Dedifferentiated amniotic fluid mesenchymal stem cell (primary cell): ENCODE measurements around the gene TNFAIP2.
"Not testable (repeated sequence)": the region's sequence is repeated elsewhere in the genome, so short reads cannot be mapped to it uniquely, and the experiment has no call there.

Source experiments
- DNase-seq: peaks from one replicate; pipeline ENCODE4 v3.0.0-alpha.2; 2016; ENCODE audit errors: extremely low spot score

The TNFAIP2 gene

DNA sequence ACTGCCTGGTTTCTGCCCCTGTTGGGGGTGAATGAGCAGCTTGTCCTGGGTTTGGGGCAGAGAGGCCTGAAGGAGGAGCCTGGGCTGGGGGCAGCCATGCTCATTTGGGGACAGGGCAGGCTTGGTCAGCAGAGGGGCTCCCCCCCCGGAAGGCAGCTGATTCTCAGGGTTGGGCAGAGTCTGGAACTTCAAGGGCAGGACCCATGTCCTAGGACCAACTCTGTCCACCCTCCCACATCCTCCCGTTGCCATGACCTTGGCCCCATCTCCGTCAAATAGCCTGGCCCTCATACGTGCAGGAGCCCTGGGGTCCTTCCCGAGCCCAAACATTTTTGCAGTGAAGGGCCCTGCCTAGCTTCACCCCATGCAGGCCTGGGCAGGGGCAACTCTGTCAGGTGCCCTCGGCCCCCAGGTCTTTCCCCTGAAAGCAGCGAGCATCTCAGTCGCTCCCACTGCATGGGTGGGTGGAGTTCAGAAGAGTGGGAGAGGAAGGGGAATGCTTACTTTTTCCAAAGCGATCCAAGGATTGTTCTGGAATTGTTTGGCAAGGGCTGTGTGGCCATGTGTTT is 32.6 kb downstream of the TNFAIP2 start:
- DNase-seq, result no peak

DNA sequence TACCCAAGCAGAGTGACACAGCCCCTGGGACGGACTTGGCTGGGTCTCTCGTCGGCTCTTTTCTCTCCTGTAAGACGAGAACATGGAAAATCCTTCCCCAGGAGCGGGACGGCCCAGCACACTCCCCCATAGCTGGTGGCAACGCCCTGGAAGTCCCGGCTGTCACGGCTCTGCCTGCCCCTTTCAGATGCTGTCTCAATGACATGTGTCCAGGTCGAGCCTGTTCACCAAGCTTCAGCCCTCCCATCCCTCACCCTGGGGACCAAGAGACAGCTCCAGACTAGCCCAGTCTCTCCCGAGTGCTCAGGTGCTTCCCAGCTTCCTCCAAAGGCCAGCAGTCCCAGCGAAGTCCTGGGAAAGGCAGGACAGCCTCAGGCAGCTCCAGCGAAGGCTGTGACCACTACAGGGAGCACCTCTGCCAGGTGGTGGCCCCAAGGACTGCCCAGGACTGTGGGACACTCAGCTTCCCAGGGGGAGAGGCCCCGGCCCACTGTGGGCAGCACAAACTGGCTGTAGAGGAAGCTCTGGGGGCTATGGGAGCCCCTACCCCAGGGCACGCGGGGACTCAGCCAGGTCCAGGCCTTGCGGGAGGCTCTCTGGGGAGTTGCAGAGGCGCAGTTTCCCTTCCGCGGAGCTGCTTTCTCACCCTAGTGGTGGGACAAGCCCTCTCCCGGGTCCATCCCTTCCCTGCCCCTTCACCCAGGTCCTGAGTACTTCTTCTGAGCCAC is 33.6 kb downstream of the TNFAIP2 start:
- no peak for DNase-seq

DNA sequence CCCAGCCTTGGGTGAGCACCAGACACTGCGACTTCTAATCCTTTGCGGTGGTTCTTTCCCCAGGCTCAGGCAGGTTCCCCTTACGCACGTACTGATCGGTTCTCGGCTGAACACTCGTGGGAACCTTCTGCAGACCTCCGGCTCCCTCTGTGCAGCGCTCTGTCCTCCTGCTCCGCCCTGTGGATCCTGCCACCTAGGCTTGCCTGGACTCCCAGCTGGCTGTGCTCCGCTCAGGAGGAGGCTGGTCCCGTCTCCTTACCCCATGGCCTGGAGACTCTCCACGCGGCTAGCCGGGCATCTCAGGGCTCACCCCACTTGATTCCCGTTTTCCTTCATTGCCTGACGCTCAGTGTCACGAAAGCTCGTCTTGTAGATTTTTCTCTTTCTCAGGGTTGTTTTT is 34.7 kb downstream of the TNFAIP2 start:
- no peak for DNase-seq

DNA sequence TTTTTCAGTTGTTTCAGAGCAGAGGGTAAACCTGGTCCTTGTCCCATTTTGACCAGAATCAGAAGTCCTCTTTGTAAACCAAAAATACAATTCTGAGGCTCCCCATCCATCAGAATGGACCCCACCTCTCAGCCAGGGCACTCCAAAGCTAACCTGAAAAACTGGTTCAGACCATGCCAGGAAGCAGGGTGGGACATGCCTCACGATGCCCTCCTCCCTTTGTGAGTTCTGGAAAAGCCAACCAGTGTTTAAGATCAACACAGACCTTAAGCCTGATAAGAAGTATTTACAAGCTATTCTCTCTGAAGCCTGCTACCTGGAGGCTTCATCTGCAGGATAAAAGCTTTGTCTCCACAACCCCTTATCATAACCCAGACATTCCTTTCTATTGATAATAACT is 35.4 kb downstream of the TNFAIP2 start:
- no peak for DNase-seq

DNA sequence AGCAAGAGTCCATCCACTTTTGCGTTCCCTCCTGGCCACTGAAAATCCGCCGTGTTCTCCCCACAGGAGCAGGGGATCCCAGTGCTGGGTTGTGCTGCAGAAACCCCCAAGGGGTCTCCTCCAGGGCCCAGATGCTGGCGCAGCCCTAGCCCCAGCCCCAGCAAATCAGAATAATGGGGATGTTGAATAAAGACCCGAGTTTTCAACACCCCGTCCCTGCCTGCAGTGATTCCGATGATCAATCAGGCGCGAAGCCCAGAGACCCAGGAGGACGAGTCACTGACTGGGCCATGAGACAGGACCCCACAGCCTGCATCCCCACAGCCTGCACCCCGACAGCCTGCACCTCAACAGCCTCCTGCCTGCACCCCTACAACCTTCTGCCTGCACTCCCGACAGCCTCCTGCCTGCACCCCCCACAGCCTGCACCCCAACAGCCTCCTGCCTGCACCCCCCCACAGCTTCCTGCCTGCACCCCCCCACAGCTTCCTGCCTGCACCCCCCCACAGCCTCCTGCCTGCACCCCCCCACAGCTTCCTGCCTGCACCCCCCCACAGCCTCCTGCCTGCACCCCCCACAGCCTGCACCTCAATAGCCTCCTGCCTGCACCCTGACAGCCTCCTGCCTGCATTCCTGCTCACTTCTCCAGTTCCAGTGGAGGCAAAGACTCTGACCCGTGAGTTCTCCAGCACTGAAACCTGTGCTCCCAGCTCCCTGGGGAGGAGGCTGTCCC is 37.2 kb downstream of the TNFAIP2 start:
- DNase-seq, result no peak

DNA sequence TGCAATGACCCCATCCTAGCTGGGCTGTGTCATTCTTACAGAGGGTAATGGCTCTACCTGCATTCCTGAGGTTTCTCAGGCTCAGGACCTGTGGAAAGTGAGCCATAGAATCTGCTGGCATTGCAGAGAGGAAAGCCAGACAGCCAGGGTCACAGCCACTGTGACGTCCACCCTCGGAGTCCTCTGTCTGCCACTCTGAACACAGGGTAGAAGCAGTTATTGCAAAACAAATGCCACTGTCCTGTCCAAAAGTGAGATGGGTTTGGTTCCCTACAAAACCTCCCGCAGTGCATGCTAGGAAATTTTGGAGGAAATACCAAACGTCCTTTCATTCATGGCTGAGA is 37.8 kb downstream of the TNFAIP2 start:
- no peak for DNase-seq

DNA sequence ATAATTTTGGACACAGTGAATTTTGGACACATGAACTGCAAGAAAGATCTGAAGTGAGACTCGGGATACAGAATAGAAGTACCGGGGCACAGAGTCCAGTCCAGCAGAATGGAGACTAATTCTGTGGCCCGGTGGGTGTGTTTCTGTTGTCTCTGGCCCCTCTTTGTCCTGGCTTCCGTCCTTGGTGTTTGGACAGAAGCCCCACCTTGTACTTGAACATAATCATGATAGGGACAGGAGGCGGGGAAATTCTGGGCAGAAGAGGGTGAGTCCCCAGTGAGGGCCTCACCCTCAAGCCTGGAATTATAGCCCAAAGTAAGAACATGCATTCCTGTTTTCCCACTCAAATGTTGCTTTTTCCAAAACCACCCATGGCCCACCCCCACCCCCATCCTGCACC is 39.9 kb downstream of the TNFAIP2 start:
- DNase-seq, result no peak

DNA sequence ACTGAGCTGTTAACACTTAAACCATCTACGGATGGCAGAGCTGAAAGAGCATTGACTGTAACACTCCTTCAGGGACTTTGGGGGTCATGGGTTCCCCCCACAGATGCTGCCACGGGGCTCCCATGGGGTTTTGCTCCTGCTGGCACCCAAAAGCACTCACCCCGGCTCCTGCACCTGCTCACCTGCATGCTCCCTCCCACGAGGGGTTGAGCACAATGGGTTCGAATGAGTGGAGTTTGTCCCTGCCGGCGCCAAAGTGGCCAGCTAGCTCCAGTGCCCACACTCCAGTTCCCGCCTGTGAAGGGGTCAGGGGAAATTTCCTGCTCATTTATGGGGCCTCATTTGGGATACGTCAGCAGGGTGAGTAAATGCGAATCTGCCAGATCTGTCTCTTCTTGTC is 40.7 kb downstream of the TNFAIP2 start:
- DNase-seq, result no peak

DNA sequence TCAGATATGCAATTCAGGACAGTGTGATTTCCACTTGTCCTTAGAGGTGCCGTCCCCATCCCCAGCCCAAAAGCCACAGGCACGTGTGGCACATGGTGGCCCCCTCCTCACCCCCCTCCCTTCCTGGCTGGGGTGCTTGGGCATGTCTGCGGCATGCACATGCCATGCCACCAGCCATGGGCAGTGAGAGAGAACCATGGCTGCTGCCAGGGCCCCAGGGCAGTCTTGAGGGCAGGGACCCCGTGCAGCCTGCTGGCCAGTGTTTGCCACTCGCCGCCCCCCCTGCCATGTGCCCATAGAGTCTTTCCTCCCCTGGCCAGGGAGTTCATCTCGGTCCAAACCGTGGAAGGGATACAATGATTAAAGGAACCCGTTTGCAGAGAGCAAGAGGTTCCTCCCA is 41.5 kb downstream of the TNFAIP2 start:
- no peak for DNase-seq

DNA sequence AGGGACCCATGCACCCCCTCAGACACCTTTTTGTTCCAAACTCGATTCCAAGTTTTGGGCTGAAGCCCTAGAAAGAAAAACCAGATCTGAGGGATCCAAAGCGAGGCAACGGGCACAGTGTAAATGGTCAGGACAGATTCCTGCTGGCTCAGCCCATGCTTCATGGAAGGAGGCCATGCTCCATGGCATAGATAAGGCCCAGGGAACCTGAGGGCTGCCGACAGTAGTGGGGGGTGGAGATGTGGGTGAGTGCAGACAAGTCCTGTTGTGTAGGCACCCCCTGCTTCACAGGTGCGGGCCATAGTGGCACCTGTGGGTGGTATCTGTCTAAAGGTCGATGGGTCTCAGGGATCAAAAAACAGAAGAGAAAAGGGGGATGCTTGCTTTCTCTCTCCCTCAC is 42.1 kb downstream of the TNFAIP2 start:
- DNase-seq, result no peak

DNA sequence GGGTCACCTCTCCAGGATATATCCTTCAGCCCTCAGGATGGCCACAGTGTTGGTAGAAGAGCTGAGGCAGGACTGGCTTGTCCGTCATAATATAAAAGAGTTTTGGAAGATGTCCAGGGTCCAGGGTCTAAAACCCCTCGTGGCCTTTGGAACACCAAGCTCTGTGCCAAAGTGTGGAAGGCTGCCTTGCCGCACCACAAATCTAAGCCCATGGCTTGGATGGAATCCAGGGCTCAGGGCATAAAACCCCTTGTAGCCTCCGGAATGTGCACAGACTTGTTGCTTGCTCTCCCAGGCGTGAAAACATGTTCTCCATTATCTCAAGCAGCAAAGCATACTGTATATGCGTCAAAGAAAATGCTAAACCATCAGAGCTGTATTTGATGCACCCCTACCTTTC is 46.7 kb downstream of the TNFAIP2 start:
- no peak for DNase-seq

DNA sequence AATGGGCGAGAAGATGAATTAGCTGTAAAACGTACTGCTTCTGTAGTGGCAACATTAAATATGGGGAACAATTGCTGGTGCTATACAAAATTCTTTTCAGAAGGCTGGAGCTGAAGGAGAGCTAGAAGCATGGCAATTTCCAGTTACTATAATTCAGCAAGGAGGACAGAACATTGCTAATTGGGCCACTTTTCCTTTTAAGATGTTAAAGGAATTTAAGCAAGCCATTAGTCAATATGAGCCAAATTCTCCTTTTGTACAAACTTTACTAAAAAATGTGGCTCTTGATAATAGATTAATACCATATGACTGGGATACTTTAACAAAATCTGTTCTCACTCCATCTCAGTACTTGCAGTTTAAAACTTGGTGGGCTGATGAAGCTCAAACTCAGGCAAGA is 47.9 kb downstream of the TNFAIP2 start:
- DNase-seq, result not testable (repeated sequence)

DNA sequence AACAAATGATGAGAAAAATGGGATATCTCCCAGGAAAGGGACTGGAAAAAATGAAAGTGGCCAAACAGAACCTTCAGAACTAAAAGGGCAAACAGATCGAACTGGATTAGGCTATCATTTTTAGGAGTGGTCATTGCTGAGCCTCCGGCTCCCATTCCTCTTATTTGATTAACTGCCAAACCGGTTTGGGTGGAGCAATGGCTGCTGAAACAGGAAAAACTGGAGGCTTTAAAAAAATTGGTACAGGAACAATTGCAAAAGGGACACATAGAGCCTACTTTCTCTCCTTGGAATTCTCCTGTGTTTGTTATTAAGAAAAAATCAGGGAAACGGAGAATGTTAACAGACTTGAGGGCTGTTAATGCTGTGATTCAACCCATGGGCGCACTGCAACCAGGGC is 49.7 kb downstream of the TNFAIP2 start:
- DNase-seq, result no peak

DNA sequence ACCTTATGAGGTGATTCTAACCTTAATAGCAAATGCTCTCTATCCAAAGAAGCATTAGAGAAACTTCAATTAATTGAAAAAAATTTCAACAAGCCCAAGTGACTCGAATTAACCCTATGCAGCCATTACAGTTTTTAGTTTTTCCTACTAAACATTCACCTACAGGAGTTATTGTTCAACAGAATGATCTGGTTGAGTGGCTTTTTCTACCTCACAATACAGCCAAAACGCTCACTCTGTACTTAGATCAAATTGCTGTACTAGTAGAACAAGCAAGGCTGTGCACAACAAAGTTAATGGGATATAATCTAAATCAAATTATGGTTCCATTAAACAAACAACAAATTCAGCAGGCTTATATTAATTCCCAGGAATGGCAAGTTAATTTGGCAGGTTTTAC is 50.6 kb downstream of the TNFAIP2 start:
- DNase-seq, result not testable (repeated sequence)

DNA sequence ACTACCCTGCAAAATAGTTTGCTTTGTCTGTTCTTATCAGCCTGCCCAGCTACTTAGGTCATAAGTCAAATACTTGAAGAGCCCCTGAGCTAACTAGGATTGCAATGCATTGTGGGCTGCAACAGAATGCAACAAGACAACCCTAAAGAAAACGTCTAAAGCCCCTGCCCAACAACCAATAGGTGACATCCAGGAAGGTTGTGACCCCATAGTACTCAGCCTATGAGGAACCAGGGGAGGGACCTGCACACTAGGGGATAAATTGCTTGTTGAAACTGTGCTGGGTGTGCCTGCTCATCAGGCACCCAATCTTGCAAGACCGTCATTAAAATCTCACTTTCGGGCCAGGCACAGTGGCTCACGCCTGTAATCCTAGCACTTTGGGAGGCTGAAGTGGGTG is 52.9 kb downstream of the TNFAIP2 start:
- not testable (repeated sequence) for DNase-seq

DNA sequence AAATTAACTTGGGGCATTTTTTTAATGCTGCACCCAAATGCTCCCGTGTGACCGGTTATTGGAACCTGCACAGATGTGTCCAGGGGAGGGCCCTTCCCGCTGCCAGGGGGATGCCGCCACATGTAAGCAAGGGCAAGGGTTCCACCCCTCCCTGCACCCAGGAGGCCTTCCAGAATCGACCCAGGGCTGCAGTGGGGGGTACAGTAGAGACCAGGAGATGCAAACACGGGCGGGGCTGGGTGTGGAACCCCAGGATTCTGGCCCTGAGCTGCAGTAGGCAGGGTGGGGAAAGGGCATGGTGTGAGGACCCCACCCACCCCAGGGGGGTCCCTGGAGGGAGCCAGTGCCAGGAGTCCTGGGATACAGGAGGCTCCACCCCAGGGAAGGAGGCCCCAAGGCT is 54.1 kb downstream of the TNFAIP2 start:
- no peak for DNase-seq

DNA sequence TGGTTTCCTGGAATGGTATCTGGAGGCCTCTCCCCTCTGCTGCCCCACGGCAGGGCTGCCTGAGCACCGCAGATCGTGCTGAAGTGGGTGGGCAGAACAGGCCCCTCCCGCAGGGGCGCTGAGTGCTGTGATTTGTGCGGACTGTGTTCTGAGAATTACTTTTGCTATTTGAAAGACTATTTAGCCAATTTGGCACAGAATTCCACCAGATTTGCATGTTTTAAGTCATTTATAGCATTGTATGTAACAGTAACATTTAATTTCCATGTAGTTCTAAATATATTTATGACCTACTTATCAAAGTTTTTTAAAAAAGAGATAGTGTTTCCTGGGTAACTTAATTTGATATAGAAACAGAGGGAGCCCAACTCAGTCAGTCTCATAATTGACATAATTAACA is 55.3 kb downstream of the TNFAIP2 start:
- DNase-seq, result no peak

DNA sequence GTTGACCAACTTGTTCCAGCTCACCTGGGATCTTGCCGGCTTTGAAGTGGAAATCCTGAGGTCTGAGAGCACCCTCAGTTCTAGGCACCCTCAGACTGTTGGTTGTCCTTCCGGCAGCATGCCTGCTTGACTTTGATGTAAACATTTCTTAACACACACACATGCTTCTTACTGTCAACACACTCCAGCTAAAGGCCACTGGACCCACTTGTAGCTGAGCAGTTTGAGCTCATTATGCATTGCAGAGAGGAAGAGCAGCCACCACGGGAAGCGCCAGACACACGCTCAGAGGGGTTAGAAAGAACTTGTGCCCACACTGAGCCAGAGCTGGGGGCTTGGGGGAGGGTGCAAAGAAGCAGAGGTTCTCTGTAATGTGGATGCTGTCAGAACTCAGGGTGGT is 55.8 kb downstream of the TNFAIP2 start:
- no peak for DNase-seq

DNA sequence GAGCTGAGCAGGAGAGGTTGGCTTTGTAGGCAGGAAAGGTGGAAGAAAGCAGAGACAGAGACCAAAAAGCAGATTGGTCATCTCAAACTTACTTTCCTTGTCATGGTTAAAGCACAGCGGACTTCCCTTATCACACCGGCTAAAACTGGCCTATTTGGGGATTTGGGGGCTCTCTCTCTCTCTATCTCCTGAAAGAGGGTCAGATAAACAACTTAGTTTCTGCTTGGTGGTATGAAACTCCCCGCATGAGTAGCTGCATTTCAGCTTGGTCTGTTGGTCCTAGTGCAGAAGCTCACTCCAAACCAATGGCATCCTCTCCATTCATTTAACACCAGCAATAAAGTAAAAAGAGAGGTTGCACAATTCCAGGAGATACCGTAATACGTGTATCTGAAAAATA is 57.1 kb downstream of the TNFAIP2 start:
- DNase-seq, result no peak

DNA sequence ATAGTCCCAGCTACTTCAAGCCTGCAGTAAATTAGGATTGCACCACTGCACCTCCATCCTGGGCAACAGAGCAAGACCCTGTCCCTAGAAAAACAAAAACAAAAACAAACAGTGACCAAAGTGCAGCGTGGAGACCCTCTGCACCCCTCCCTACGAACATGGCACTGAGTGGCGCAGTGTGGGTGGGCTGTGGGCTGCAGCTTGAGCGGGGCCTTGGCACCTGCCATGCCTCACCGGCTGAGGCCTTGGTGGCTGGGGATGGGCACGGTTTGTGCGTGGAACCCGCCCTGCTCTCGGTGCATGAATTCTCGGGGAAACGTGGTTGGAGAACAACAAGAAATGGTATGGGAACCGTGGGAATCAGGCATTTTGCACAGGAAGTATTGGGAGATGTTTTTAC is 60.8 kb downstream of the TNFAIP2 start:
- DNase-seq, result no peak

DNA sequence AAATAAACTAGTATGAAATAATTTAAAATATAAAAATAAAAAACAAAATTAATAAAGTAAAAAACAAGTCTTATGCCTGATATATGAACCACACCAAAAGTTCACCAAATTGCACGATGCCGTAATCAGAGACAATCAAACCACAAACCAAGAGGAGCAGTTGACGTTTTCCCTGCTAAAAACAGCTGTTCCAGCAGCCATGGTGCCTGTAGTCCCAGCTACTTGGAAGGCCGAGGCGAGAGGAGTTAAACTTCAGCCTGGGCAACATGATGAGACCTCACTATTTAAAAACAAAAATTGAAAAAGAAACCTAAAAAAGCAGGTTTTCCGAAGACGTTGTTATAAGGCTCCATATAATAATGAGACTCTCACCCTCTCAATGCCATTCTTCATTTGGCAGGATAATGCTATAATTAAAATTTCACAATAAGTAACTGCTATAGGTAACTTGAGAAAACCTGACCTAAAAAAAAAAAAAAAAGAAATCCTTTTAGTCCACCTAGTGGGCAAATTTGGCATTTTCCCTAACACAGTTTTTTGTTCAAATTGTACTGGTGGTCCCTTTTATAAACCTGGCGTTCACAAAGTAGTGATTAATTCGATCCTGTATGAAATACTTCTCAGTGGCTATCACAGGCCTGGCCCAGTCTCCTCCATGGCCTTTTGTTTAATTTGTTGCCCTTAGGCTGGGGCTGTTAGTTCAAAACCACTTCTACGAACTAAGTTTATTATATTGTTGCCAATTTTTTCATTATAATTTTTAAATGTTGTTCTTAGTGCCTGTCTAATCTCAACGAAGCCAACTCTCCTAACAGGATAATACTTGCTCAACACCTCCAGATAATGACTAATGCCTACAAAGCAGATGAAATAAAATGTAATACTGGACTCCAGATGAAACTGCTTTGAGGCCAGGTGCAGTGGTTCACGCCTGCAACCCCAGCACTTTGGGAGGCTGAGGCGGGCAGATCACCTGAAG is 62.1 kb downstream of the TNFAIP2 start:
- DNase-seq, result no peak

DNA sequence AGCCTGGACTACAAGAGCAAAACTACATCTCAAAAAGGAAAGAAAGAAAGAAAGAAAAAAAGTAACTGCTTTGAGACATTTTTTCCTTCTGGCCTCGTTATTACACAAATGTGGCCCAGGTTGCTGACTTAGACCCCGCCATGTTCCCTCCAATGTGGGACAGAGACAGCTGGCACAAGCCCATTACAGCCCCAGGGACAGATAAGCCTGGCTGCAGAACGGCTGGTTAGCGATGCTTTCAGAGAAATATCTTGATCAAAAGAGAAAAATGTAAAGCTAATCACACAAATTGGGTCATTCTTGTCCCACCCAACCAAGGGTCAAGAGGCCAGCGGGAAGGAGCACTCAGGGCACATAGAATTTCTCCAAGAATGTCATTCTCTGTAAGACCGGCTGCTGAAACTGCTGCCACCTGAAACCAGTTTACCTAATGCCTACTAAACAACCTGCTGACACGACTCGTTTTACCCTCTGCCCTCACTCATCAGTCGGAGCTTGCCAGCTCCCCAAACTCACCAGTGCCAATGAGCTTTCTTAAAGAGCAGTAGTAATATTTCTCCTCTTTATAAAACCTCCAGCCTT is 63.1 kb downstream of the TNFAIP2 start:
- no peak for DNase-seq
